GM18868 (cell line): ENCODE measurements around the gene AHCYL2.

Experiments used
- ATAC-seq: cut with Tn5 transposase; IDR thresholded peaks from one replicate; pipeline ENCODE4 v1.9.1; 2021; ENCODE audit warnings: mild to moderate bottlenecking, moderate library complexity; ENCODE audit not compliant: unreplicated experiment

Gene AHCYL2

DNA sequence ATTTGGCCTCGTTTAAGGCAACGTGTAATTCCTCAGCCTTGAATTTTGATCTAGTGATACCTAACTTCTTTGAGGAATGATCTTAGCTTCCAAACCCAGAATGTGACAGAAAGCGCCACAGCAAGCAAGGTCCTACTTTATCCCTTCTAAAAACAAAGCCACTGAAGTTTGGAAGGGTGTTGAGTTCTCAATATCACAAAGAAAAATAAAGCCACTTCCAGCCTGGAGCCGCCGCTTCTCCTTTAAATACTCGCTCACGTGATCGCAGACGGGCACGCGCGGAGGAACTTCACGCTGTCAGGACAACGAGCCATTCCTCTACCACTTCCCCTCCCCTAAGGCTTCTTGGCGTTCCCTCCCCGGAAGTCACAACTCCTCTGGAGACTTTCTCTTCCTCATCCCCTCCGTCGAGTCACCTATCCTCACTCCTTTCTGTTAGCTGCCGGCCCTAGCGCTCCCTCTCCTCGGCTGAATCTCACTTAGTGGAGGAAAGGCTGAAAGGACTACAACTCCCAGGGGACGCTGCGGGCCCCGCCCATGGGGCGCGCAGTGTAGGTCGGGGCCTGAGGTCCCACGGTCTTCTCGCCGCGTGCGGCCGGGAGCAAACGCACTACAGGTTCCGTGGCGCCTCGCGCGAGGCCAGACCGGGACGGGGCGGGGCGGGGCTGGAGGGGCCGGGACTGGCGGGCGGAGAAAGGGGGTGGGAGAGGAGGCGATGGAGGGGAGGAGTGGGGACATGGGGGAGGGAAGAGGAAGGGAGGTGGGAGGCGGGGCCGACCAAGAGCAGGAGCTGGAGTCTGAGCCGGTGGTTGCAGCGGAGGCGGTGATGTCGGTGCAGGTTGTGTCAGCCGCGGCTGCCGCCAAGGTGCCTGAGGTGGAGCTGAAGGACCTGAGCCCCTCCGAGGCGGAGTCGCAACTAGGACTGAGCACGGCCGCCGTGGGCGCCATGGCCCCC is at the start of gene AHCYL2:
AHCYL2 (plus strand) TSS at position 780 of the 955 bp plus-strand sequence.
- peak; percentile 91 for ATAC-seq

DNA sequence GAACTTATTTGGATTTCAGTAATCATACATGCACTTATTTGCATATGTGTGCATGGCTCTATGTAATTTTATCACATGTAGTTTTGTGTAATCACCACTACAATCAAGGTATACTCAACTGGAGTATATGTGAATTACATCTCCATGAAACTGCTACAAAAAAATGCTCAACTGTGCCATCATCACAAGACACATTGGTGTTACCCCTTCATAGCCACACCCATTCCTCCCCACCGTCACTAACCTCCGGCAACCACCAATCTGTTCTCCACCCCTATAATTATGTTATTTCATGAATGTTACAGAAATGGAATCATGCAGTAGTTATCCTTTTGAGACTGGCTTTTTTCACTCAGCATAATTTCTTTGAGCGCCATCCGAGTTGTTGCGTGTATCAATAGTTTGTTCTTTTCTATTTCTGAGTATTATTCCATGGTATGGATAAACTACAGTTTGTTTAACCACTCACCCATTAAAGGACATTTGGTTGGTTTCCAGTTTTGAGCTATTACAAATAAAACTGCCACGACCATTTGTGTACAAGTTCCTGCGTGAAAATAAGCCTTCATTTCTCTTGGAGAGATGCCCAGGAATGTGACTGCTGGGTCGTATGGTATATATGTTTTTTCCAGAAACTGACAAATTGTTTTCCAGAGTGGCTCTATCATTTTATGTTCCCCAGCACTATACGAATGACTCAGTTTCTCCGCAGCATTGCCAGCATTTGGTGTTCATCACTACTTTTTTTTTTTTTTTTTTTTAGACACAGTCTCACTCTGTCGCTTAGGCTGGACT is 47.7 kb upstream of the AHCYL2 start:
- ATAC-seq: no peak

DNA sequence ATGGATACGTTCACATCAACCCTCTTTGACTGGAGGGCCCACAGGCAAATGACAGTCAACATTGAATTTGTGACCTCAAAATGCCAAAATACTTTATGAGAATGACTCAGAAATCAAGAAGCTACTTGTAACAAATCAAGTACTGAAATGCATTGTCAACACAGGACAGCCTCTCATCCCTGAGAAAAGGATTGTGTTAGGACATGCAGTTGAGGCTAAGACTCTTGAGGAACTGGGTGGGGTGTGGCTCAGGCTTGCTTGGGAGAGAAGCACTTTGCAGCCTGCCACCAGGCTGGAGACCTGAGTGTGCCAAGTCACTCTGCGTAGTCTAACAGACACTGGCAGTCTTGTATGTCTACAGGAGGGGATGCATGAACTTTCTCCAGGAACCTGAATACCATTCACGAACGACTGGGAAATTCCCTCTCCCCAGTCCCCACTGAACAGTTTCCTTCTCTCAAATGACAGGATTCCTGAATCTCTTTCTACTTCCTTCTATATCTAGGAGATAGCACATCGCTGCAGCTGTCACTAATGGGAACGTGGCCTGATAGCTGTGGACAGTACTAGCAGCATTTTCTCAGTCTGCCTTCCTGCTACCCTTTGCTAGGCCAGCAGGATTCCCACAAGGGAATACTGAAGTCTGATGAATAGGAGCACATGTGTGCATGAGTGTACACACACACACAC is 39.7 kb upstream of the AHCYL2 start:
- ATAC-seq: no peak

DNA sequence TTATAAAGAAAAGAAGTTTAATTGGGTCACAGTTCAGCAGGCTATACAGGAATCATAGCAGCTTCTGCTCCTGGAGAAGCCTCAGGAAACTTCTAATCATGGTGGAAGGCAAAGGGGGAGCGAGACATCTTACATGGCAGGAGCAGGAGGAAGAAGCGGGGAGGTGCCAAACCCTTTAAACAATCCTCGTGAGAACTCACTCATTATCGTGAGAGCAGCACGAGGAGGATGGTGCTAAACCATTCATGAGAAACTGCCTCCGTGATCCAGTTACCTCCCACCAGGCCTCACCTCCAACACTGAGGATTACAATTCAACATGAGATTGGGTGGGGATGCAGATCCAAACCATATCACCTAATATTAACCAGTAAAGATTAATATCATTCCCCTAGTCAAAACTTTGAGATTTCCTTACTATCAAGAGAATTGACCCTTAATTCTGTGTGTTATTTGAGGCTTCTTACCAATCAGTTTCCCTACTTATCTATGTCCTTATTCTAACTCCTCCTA is 38.0 kb upstream of the AHCYL2 start:
- ATAC-seq: no peak

DNA sequence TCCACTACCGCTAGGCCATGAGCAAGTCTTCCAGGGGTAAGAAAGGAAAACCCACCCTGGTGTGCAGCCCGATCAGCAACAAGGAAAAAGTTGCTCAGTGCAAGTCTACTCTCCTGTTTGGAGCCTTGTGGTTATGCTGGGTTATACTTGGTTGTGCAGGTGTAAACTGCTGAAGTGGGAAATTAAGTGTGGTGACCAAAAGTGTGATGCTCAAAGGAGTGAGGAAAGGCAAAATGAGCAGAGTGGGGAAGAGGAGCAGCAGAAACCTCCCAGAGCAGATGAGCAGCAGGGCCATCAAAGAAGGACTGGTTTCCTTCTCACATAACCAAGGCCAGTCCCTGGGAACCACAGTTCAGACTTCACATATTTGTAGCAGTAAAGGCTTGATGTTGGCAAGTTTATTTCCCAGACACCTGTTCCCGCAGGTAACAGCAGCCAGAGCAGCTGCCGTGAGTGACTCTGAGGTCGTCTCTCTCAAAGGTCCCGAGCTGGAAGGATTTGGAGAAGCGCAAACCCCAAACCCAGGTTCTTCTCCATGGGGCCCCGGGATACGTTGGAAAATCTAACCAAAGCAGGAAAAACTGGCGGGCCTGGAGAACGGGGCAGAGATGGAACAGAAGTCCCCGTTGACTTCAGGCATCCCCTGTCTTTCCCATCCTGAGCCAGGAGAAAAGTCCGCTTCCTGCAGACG is 37.0 kb upstream of the AHCYL2 start:
- no peak for ATAC-seq

DNA sequence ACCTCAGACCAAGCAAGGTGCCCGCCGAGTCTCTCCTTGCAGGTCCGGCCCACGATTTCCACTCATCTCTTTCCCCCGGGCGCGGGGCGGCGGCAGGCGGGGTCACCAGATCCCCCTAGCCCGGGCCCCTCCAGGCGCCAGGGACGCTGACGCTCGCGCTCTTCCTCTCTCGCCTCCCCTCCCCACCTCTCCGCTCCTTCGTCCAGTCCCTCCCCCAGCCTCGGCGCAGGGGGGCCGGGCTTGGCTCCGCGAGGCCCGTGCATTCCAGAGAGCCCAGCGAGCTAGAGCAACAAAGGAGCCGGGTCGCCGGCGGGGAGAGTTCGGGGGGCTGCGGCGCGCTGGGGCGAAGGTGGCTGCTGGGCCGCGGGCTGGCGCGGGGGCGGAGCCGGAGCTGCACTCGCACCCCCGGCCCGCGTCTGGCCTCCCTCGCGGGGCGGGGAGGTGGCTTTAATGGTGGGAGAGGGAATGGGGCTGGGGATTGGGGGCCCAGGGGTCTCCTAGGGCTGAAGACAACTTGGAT is 36.4 kb upstream of the AHCYL2 start, which contains the start of gene SMO:
SMO (plus strand) TSS at position 262 of the 520 bp plus-strand sequence. CDS start 519 bp downstream, outside the sequence.
- ATAC-seq: peak; percentile 50

DNA sequence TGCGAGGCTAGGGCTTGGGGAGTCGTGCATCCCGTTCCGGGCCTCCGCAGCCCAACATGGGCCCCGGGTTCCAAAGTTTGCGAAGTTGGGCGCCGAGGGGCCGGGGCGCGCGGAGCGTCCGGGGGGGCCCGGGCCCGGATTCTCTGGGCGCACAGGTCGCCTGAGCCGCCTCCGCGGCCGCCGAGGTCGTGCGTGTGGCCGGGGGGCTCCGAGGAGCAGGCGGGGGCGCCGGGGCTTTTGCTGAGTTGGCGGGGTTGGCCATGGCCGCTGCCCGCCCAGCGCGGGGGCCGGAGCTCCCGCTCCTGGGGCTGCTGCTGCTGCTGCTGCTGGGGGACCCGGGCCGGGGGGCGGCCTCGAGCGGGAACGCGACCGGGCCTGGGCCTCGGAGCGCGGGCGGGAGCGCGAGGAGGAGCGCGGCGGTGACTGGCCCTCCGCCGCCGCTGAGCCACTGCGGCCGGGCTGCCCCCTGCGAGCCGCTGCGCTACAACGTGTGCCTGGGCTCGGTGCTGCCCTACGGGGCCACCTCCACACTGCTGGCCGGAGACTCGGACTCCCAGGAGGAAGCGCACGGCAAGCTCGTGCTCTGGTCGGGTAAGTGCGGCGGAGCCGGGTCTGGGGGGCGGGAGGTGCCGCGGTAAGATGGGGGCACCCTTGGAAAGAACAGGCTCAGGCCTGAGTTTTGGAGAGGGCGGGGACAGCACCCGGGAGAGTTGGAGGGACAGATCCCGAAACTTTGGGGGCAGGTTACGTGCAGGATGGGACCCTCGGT is 35.8 kb upstream of the AHCYL2 start:
- peak; percentile 37 for ATAC-seq

DNA sequence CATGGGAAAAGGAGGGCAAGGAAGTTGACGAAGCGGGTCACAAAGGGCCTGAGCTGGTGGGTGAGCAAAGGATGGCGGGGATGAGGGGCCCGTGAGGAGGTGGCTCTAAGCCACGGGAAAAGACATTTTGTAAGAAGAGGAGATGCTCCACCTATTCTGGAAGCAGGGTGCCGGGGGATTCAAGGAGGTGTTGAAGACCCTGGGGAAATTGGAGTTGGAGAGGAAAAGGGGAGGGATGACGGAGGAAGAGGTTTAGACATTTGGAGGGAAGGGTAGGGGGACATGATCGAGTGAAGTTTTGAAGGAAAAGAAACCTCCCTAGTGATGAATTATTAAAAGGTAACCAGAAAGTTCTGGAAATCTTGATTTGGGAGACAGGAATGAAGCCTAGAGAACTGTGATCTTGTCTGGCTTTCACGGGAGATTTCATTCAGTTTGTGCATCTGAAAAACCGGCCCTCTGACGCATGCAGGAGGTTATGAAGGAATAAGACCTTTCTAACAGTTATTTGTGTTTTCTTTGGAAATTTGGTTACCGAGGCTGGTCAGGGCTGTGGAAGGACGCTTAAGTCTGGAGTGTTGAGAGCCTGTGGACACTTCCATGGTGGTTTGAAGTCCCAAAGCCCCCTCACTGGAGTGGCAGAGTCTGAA is 35.0 kb upstream of the AHCYL2 start:
- no peak for ATAC-seq

DNA sequence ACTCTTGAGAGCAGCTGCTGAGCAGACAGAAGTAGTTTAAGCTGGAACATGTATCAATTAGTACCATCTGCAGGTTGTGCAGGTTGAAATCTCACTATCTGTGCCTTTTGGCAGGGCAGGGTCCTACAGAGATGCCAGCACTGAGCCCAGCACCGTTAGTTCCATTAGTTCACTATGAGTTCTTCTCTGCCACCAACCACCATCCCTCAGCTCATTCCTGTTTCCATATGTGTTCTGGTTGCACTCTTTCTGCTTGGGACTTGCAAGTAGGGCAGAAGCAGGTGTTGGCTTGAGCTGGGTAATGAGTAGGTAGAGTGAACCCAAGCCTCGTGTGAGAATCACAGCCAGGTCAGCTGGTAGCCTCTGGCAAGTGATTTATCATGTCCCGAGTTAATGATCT is 33.6 kb upstream of the AHCYL2 start:
- no peak for ATAC-seq

DNA sequence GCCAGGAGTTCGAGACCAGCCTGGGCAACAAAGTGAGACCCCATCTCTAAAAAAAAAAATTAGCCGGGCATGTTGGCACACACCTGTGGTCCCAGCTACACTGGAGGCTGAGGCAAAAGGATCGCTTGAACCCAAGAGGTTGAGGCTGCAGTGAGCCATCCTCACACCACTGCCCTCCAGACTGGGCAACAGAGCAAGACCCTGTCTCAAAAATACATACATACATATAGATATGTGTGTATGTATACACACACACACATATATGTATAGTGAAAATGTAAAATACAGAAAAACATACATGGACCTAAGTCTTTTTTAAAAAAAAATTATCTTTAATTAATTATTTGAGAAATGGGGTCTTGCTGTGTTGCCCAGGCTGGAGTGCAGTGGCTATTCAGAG is 30.9 kb upstream of the AHCYL2 start:
- no peak for ATAC-seq

DNA sequence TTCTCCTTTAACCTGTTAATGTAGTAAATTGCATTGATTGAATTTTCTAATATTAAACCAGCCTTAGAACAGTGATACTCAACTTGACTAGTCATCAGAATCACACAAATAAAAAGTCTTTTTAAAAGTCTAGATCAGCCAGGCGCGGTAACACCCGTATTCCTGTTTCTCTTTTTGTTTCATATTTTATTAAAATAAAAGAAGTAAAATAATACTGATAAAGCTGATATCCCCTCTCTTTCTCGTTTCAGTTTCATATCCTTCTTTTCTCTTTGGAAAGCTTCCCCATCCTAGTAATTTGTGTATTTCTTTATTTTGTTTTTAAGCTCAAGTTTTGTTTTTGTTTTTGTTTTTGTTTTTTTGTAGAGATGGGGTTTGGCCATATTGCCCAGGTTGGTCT is 27.1 kb upstream of the AHCYL2 start:
- ATAC-seq: no peak

DNA sequence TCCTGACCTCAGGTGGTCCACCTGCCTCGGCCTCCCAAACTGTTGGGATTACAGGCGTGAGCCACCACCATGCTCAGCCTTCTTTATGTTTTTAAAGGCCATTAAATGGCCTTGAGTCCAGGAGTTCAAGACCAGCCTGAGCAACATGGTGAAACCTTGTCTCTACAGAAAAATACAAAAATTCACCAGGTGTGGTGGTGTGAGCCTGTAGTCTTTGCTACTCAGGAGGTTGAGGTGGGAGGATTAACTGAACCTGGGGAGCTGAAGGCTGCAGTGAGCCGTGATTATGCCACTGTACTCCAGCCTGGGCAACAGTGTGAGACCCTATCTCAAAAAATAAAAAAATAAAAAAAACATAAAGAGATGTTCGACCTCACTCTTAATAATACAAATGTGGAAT is 25.4 kb upstream of the AHCYL2 start:
- no peak for ATAC-seq

DNA sequence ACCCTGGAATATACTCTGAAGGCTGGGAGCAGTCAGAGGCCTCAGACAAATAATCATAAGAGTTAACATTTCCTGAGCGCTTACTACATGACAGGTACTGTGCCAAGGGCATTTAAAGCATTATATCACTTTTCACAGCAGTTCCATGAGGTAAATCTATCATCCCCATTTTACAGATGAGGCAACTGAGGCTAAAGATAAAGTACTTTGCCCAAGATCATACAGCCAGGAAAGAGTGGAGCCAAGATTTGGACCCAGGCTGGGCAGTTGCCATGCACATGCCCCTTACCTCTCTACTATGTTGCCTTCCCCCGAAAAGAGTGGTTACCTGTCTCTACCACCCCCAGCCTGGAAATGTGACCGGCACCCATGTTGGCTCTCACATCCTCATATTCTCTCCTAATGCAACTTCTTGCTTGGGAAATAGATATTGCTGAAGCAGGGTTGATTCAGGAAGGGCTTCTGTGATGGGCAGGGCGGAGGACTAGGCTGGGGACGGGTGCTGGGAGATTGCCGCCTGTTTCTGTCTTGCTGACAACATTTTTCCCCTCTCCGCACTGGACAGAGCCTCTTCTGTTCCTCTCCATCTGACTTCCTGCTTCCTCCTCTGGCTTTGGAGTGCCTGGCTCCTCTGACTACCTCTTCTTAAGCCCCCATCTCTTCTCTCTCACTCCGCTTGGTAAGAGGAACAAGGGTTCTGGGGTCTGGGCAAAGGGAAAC is 22.6 kb upstream of the AHCYL2 start:
- no peak for ATAC-seq

DNA sequence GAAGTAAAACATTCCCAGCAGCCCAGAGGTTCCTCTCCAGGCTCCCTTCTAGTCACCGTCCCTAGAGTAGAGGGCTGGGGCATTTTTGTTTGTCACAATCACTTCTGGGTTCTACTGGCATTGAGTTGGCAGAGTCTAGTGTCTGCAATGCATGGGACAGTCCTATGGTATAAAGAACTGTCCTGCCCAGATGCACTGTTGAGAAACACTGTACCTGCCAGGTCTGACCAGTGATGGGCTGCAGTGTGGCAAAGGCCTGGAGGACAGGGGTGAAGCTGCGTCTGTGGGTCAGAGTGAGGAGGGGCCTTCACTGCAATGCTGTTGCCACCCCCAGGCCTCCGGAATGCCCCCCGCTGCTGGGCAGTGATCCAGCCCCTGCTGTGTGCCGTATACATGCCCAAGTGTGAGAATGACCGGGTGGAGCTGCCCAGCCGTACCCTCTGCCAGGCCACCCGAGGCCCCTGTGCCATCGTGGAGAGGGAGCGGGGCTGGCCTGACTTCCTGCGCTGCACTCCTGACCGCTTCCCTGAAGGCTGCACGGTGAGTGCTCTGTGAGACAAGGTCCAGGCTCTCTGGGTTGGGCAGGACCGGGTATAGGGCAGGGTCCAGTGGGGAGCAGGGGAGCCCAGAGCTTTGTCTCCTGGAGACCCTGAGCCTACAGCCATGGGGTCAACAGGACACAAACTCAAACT is 21.6 kb upstream of the AHCYL2 start:
- ATAC-seq: no peak

DNA sequence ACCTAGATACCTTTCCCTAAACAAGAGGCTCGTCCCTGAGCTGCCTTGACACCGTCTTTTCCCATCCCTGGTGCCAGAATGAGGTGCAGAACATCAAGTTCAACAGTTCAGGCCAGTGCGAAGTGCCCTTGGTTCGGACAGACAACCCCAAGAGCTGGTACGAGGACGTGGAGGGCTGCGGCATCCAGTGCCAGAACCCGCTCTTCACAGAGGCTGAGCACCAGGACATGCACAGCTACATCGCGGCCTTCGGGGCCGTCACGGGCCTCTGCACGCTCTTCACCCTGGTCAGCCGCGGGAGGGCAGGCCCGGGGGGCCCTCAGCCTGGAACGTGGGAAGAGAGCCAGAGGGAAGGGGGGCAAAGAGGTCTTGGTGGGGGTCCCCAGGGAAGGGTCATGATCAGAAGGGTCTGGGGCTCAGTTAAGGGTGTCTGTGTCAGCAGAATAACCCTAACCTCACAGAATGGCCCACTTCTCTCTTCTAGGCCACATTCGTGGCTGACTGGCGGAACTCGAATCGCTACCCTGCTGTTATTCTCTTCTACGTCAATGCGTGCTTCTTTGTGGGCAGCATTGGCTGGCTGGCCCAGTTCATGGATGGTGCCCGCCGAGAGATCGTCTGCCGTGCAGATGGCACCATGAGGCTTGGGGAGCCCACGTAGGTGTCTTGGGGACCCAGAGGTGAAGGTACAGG is 19.6 kb upstream of the AHCYL2 start:
- no peak for ATAC-seq

DNA sequence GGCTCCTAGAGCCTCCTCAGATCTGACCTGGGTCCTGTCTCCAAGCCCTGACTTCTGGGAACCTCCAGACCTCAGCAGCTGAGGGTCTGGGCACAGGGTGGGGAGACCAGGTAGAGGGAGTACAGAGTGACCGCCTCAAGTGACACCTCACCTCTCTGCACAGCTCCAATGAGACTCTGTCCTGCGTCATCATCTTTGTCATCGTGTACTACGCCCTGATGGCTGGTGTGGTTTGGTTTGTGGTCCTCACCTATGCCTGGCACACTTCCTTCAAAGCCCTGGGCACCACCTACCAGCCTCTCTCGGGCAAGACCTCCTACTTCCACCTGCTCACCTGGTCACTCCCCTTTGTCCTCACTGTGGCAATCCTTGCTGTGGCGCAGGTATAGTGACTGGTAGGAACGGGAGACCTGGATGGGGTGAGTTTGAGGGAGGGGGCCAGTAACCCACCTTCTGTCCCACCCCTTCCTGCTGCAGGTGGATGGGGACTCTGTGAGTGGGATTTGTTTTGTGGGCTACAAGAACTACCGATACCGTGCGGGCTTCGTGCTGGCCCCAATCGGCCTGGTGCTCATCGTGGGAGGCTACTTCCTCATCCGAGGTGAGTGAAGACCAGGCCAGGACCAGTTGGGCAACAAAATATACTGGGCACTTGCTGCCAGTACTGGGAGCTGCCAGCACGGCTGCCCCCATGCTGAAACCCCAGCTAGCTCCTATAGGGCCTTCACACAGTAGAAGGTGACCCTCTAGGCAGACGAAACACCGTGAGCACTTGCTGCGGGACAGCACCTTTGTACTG is 18.6 kb upstream of the AHCYL2 start:
- no peak for ATAC-seq
